ENCODE data around the gene CNOT6.

Gene CNOT6

DNA sequence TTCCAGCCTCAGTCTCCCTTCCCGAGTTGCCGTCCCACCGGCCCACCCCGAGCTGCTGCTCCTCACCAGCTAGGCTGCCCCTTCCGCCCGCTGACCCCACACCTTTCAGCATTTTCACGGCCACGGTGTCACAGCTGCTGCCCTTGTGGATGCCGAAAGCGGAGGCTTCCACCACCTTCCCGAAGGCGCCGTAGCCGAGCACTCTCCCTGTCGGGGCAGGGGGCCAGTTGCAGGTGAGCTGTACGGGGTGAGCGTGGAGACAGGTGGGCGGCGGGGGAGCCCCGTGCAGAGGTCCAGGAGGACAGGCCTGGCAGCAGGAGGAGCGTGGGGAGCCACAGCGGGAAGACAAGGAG lies 125.4 kb downstream of the CNOT6 start:
- no peak for DNase-seq (ENCODE audit: low read depth, low spot score)

DNA sequence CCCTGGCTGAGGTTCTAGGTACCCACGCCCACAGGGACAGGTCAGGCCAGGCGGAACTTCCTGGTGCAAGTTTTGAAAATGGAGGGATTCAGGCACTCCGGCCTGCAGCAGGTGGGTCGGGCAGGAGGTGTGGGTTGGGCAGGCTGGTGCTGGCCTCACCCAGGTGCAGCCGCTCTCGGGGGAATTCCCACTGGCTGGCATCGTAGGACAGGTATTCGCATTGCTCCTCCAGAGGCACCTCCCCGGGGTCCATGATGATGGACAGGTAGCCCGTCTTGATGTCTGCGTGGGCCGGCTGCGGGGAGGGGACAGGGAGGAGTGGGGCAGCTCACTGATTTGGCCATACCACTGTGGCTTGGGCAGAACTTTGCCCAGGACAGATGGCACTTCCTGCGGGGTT lies 125.8 kb downstream of the CNOT6 start:
- no peak for DNase-seq (ENCODE audit: low read depth, low spot score)

DNA sequence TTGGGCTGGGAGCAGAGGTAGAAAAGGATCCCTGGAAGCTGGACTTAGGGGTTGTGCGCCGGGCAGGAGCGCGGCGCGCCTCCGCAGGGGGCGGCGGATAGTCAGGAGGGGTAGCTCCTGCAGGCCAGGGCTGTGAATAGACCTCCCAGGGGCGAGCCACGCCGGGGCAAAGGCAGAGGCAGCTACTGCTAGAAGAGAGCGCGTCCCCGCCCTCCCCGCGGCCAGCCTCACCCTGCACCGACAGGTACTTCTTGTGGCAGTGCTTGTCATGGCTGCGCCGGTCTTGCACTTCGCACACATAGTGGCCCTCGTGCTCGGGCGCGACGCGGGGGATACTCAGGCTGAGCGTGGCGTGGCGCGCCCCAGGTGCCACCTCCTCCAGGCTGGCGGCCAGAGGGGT lies 127.1 kb downstream of the CNOT6 start:
- no peak for DNase-seq (ENCODE audit: low read depth, low spot score)

DNA sequence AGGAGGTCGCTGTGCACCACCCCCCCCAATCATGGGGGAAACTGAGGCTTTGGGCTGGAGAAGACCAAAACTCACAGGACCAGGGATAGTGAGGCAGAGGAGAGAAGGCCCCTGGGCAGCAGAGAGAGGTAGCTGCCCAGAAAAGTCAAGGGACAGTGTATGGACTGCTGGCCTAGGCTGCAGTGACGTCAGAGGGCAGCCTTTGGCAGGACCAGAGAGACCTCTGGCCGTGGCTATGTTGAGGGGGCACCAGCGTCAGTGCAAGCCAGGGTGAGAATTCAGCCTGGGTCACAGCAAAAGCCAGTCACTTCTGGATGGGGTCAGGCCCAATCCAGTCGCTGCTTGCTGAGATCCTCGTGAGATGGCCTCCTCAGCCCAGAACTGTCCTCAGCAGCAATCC lies 128.7 kb downstream of the CNOT6 start:
- DNase-seq (ENCODE audit: low read depth, low spot score) = no peak

DNA sequence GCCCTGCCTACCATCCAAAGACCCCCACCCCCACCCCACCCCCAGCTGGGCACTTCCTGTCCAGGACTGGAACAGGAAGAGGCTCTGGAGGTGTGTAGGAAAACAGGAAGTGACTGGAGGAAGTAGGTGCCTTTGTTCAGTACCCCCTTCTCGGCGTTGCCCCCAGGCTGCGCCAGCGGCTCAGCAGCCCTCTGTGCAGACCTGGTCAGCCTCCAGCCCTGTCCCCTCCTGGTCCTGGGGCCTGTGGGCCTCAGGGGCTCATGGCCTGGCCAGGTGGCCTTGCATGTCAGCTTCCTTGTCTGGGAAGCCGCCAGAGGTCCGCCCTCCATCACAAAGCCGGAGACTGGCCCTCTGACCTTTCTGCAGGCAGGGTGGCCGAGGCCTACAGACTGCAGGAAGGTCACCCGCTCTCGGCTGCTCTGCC lies 129.2 kb downstream of the CNOT6 start:
- DNase-seq (ENCODE audit: low read depth, low spot score) = no peak

DNA sequence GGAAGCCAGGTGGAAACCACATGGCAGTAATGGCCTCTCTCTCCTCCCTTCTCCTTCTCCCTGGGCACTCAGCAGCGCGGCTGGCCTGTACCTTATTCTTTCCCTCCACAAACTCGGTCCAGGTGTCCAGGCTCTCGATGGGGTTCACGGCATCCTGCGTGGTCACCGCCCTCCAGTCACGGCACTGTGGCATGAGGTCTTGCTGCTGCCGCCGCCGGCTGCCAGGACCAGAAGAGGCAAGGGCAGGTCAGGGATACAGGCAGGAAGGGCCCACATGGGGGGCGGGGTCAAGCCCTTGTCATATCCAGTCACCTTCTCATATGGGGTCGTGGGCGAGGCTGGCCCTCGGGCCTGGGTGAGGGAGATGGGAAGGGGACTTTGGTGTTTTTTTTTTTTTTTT lies 129.7 kb downstream of the CNOT6 start:
- no peak for DNase-seq (ENCODE audit: low read depth, low spot score)

DNA sequence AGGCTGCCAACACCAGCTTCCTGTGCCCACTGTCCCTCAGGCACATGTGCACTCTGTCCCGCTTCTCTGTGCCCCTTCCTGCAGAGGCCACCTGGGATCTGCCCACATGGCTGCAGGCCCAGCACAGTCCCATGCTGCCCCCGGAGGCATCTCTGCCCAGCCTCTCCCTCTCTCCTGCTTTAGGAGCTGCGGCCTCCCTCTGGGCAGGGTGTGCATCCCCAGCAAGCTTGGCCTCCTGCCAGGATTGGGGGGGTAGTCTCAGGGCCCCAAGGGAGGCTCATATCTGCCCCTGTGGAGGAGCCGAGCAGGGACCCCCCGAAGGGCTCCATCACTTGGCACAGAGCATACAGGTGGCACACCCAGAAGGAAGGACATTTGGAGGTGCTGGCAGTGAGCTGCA lies 130.4 kb downstream of the CNOT6 start:
- DNase-seq (ENCODE audit: low read depth, low spot score) = no peak

DNA sequence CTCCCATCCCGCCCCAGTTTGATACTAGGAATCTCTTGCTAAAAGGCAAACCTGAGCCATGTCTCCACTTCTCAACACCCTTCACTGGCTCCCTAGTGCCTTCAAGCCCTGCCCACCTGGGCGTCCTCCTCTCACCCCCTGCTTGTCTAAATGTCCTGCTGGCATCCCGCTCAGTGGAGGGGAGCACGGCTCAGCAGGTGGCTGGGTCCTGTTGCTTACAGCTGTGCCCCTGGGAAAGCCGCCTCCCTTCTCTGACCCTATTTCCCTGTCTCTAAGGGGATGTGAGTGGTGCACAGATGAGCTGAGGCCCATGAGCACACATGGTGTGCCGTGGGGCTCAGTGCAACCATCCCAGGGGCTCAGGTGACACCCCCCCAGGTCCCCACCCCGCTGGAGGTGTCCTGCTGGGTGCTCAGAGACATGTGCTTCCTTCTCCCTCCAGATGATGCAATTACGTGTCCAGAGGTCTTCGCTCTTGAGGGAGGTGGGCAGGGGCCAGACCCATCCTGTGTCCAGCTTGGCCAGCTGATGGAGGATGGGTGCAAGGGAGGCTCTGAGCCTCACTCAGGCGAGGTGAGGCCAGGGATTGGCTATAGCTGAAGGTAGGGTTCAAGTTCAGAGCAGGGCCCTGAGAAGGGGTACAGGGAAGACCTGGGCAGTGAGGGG lies 131.1 kb downstream of the CNOT6 start:
- DNase-seq (ENCODE audit: low read depth, low spot score) = no peak

DNA sequence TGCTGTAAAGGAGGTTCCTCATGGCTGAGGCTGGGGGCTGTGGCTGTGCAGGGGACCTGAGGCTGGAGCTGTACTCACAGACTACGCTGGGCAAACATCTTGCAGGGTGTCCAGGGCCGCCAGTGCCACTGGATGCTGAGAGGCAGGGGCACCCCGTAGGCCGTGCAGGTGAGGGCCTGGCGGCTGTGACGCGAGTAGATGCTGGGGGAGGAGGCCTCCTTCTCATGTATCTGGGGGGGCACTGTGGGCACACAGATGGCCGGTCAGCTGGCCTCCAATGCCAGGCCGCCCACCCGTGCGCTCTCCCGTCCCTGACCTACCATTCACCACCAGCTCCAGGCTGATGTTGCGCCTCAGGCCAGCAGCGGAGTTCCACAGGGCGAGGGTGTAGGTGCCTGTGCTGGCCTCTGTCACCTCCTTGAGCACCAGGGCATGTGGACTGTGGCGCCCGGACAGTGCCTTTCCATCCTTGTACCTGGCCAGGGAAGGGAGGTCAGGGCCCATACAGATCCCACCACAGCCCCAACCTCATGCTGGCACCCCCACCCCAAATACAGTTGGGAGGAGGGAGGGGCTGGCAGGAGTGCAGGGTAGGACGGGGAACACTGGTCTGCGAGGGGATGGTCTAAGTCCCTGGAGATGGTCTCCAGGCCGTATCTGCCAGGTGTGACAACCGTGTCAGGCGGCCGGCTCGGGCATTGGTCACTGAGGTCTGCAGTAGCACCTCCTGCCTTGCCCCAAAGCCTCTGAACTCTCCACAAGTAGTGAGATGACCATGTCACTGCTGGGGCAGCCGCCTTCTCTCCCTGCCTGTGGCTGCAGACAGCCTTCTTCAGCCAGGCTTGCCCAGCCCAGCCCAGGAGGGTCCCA lies 131.8 kb downstream of the CNOT6 start:
- no peak for DNase-seq (ENCODE audit: low read depth, low spot score)

DNA sequence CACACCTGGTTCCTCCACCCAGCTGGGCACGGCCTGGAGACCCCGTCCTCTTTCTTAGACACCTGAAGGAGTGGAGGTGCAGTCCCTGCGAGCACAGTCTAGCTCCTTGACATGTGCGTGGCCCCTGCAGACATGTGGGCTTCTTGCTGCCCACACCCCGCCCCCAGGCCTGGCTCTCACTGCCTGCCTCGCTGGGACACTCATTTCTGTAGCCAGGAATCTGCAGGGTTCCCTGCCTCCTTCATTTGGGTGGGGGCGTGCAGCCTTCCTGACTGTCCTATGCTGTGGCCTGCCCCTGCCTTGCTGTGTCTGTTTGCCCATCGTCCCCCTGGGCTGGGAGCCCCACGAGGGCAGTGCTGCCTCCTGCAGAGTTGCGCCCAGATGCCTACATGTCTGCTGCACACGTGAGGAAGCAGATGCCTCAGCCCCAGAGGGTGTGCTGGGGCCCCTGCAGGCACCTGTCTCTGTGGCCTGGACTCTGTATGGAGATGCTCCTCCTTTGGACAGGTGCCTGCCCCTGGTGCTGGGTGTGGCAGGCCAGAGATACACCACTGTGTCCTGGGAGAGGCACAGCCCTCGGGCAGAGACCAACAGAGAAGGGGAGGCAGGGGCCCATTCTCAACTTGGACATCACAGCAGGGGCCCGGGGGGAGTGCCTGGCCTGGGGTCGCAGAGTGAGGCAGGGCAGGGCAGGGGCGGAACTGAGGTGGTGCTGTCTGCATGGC lies 132.6 kb downstream of the CNOT6 start:
- no peak for DNase-seq (ENCODE audit: low read depth, low spot score)

DNA sequence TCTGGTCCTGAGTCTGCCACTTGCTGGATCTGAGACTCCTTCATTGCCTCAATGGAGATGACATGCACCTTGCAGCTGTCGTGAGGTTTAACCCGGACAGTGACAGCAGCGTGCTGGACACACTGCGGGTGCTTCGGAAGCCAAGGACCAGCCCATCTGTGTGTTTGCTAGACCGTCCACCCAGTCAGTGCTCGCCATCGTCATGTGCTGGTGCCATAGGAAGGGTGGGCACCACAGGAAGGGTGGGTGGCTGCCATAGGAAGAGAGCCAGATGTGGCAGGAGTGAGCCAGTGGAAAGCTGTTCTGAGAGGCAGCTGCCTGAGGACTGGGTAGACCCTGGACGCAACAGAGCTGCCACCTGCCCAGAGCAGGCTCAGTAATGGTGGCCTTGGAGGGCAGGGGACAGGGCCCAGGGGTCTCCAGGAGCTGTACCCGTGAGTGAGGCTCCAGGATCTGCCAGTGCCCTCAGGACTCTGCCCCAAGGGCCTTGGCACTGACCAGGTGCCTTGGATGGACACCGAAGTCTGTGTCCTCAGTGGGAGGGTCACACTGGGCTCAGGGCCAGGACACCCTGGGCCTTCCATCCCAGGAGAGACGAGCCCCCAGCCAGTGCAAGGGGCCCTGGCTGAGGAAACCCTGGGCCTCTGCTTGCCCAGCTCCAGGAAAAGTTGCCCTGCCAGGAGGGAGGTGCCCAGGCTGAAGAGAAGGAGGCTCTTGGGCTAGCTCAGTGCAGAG lies 133.4 kb downstream of the CNOT6 start:
- no peak for DNase-seq (ENCODE audit: low read depth, low spot score)
